ENCODE measurements around the gene ZFAND3.

ZFAND3 gene

DNA sequence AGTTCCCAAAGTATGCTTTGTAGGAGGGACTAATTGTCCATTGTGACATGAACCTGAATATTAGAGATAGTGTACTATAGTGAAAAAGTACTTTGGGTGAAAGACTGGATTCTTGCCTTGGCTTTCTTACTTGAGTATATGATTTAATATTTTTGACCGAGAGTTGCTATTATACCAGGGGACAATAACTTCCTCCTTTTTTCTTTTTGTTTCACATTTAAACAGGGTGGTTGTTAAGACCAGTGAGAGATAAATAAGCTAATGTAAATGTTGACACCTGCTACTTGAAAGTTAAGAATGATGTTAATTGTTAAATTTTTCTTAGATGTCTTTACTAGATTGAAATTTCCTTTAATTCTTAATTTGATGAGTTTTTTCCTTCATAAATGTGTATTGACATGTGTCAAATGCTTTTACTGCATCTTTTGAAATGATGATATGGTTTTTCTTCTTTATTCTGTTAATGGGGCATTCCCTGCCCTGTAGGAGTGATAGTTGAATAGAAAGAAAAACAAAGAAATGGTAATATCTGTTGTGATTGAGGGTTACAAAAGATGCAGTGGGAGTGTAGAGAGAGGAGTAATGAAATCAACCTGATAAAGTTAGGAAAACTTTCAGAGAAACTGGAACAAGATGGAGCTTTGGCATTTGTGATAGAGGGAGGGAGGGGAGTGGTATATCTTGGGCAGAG is 48.4 kb downstream of the ZFAND3 start:
- TF ChIP-seq ZFX (IDR thresholded peaks at IDR 0.05; ENCODE audit: borderline replicate concordance), result no peak
- TF ChIP-seq, protein P1, sequence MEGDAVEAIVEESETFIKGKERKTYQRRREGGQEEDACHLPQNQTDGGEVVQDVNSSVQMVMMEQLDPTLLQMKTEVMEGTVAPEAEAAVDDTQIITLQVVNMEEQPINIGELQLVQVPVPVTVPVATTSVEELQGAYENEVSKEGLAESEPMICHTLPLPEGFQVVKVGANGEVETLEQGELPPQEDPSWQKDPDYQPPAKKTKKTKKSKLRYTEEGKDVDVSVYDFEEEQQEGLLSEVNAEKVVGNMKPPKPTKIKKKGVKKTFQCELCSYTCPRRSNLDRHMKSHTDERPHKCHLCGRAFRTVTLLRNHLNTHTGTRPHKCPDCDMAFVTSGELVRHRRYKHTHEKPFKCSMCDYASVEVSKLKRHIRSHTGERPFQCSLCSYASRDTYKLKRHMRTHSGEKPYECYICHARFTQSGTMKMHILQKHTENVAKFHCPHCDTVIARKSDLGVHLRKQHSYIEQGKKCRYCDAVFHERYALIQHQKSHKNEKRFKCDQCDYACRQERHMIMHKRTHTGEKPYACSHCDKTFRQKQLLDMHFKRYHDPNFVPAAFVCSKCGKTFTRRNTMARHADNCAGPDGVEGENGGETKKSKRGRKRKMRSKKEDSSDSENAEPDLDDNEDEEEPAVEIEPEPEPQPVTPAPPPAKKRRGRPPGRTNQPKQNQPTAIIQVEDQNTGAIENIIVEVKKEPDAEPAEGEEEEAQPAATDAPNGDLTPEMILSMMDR (IDR thresholded peaks at IDR 0.05), result no peak

DNA sequence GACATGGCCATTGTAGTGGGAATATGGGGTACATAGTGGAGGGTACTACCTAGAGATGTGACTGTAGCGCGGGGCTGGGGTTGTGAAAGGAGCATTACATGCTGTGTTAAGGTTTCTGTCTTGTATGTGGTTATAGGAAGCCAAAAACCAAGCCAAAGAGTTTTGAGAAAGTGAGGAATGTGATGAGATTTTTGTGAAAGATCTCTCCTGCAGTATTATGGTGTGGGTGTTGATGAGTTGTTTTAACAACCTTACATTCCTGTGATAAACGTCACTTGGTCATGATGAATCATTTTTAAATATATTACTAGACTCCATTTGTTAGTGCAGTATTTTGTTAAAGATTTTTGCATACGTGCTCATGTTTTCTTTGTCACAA is 48.9 kb downstream of the ZFAND3 start:
- no peak for TF ChIP-seq ZFX (IDR thresholded peaks at IDR 0.05; ENCODE audit: borderline replicate concordance)
- TF ChIP-seq, protein P1 (IDR thresholded peaks at IDR 0.05), result no peak
- H3K27ac ChIP-seq, result no peak overlapping the region

More for the DNA sequence above, 48.4 kb downstream of the ZFAND3 start:
- H3K27ac ChIP-seq, result no peak overlapping the region

DNA sequence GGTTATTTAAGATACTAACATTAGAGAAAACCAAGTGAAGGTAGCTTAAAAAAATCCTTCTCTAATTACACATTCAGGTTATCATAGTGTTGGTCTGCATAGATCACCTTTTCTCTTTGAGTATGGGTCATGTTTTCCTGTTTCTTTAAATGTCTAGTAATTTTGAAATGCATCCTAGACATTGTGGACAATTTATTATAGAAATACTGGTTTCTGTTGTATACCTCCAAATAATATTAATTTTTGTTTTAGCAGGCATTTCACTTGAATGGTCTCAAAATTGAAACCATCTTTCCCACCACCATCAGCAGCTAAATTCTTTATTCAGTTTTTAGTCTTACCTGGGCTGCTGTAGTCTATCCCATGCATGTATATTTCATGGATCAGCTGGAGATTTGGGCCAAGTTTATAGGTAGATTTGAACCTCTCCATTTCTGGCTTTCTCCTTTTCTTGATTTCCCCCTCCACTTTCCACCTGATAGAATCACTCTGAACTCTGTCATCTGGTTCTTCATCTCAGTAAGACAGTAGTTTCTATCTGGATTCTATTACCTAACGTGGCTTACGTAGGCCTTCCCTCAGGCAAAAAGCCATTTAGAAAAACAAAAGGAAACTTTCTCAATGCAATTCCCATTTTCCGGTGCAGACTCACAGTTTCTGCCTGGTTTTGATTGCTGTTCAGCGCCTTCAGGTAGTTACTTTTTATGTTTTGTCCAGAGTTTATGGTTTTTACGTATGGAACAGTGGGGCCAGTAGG is 52.3 kb downstream of the ZFAND3 start:
- no peak overlapping the region for H3K27ac ChIP-seq
- TF ChIP-seq, protein P1 (IDR thresholded peaks at IDR 0.05), result no peak
- TF ChIP-seq ZFX (IDR thresholded peaks at IDR 0.05; ENCODE audit: borderline replicate concordance), result no peak

DNA sequence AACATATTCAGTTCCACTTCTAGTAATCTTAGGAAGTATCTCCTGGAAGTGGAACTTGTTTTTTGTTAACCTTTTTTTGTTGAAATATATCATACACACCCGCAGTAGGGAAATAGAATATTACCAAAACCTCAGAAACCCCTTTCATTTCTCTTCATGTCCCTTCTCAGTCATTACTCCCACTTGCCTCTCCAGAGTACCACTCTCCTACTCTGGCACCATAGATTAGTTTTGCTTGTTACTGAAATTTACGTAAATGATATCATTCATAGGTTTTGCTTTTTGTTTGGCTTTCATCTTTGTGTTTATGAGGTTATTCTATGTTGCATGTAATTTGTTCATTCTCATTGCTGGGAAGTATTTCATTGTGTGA is 52.8 kb downstream of the ZFAND3 start:
- TF ChIP-seq, protein P1 (IDR thresholded peaks at IDR 0.05), result no peak
- no peak for TF ChIP-seq ZFX (IDR thresholded peaks at IDR 0.05; ENCODE audit: borderline replicate concordance)
- no peak overlapping the region for H3K27ac ChIP-seq

DNA sequence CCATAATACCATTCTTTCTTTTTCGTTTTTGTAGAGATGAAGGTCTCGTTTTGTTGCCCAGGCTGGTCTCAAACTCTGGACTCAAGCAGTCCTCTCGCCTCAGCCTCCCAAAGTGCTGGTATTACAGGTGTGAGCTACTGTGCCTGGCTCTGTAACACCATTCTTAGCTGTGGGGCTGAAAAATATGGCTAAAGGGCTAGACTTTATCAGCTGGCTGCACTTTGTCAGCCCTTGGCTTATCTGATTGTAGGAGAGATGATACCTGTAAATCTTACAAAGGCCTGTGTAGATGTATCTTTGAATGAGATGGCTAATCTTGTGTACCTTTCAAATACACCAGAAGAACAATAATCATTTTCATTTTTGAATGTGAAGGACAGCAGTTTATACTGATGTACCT is 55.2 kb downstream of the ZFAND3 start:
- no peak overlapping the region for H3K27ac ChIP-seq
- TF ChIP-seq, protein P1 (IDR thresholded peaks at IDR 0.05), result no peak
- TF ChIP-seq ZFX (IDR thresholded peaks at IDR 0.05; ENCODE audit: borderline replicate concordance), result no peak

DNA sequence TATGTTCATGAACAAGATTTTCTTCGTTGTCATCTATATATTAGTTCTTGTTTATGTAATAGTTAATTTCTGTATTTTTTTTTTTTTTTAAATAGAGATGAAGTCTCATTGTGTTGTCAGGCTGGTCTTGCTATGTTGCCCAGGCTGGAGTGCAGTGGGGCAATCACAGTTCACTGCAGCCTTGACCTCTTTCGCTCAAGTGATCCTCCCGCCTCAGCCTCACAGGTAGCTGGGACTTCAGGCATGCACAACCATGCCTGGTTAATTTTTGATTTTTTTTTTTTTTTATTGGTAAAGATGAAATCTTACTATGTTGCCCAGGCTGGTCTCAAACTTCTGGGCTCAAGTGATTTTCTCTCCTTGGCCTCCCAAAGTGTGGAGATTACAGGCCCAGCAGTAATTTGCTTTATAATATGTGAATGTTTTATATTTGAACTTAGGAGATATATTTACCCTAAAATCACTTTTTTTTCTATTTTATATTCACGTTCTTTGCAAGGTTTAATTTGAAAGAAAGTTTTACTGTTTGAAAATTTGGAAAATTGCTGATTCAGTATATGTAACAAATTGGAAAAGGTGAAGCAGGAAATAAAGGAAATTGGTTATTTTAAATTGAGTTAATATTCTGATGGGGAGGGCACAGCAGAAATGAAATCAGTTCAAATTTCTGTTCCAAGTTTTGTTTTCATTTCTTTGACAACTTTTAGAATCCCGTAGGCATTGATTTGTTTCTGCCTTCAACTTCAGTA is 56.2 kb downstream of the ZFAND3 start:
- no peak overlapping the region for H3K27ac ChIP-seq
- TF ChIP-seq, protein P1 (IDR thresholded peaks at IDR 0.05), result no peak
